ENCODE data around the gene TCF19. TPM values are rescaled to one million over a fixed set of nuclear protein-coding genes. Genes with fewer than 3 reads are reported as not detected.

Gene TCF19
- total and polyA plus RNA-seq, 2 donors (not counting 1 experiment from before 2014, with no cell fraction given) = 7.2 to 8.4 TPM

DNA sequence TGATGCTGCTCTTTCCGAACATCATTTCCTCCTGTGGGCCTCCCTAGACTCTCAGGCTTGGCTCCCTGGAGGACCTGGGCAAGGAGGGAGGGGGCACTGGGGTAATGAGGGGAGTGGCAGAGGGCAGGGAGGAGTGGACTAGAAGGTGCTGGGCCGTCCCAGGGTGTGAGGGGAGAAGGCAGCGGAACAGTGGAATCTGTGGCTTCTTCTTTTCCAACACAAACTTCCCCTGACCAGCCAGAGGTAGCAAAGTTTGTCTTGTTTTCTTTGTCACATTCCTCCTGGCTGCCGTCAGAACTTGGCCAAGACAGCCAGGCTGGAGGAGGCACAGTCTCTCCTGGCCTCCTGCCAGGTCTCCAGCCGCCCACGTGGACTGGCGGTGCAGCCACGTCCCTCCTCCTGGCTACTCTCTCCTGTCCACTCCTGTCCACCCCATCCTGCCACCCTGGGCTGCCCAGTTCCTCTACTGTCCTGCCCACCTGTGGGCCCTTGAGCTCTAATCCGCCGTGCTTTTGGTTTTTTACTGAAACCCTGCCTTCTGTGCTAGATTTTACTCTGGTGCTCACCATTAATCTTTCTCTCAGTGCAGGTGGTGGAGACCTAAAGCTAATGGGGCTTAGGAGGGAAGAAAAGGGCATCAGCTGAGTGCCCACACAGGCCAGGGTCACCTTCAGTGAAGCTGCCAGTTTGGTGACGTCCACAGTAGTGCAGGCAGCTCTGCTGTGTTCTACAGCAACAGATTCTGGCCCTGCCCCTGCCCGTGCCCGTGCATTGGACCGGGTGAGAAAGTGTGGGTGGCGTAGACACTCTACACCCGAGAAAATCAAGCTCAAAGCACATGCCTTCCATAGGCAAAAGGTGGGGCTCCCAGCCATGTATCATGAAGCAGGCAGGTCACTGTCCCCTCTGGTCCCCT lies 35.3 kb upstream of the TCF19 start:
- no peaks in the 10 kb centered on the region for H3K79me2 ChIP-seq (ENCODE audit: control insufficient read depth, insufficient read depth, low read length)
- no peaks in the 10 kb centered on the region for H3K9me3 ChIP-seq (ENCODE audit: control insufficient read depth, insufficient read depth, low read depth, low read length)
- H3K4me1 ChIP-seq (ENCODE audit: control insufficient read depth, extremely low read depth, insufficient read depth, low read length) = peaks cover 13% of the 10 kb centered on the region
- no peaks in the 10 kb centered on the region for H3K36me3 ChIP-seq (ENCODE audit: control insufficient read depth, insufficient read depth, low read length)
- peak overlapping the region; percentile 23 for H3K9ac ChIP-seq (ENCODE audit: insufficient read depth, low read length)
- peak; percentile 52 to 89 for DNase-seq (ENCODE audit: low read depth in 2 of 2)
- peak overlapping the region; percentile 44 for H3K4me2 ChIP-seq (ENCODE audit: extremely low read depth, insufficient read depth, low read length)
- TF ChIP-seq, protein P1, sequence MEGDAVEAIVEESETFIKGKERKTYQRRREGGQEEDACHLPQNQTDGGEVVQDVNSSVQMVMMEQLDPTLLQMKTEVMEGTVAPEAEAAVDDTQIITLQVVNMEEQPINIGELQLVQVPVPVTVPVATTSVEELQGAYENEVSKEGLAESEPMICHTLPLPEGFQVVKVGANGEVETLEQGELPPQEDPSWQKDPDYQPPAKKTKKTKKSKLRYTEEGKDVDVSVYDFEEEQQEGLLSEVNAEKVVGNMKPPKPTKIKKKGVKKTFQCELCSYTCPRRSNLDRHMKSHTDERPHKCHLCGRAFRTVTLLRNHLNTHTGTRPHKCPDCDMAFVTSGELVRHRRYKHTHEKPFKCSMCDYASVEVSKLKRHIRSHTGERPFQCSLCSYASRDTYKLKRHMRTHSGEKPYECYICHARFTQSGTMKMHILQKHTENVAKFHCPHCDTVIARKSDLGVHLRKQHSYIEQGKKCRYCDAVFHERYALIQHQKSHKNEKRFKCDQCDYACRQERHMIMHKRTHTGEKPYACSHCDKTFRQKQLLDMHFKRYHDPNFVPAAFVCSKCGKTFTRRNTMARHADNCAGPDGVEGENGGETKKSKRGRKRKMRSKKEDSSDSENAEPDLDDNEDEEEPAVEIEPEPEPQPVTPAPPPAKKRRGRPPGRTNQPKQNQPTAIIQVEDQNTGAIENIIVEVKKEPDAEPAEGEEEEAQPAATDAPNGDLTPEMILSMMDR (conservative IDR thresholded peaks at IDR 0.05 in 1 of 2, IDR thresholded peaks at IDR 0.05 in 1 of 2; ENCODE audit: low read depth in 1 of 2, low read length in 2 of 2) = no peak
- no peak for TF ChIP-seq EZH2 (IDR thresholded peaks at IDR 0.05; ENCODE audit: low read length, missing control alignments)
- H2AFZ ChIP-seq (ENCODE audit: low read length) = peak overlapping the region; percentile 46
- peak overlapping the region in 1 of 4 experiments; percentile 14 for H3K4me3 ChIP-seq (replicated peaks in 1 of 4; ENCODE audit: control extremely low read depth in 1 of 4, insufficient read depth in 1 of 4, low read depth in 3 of 4, low read length in 4 of 4)
- H3K27ac ChIP-seq (ENCODE audit: insufficient read depth, low read length) = peak overlapping the region; percentile 51
- no peaks in the 10 kb centered on the region for H4K20me1 ChIP-seq (ENCODE audit: control insufficient read depth, extremely low read depth, insufficient read depth, low read length)
- H3K27me3 ChIP-seq (ENCODE audit: control insufficient read depth, insufficient read depth, low read length) = peaks cover 3% of the 10 kb centered on the region

DNA sequence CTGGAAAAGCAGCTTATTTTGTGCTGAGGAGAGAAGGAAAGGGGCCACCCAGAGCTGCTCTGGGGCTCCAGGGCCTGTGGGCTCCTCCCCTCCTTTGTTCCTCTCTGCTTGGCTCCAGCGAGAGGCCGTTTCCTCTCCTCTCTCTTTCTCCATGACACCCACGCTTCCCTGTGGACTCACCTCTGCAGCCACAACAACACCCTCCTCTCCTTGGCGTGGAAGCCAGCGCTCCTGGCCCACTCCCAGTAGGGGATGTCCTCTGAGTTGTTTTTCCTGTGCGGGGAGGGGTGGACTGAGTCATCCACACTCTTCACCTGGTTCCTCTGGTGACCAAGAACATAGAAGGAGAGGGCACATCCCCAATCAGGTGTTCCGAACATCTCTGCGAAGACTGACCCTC lies 33.2 kb upstream of the TCF19 start:
- Histone ChIP-seq H3K36me3 (ENCODE audit: control insufficient read depth, insufficient read depth, low read length) (no peaks in the 10 kb centered on the region), H3K27me3 (ENCODE audit: control insufficient read depth, insufficient read depth, low read length) (peaks cover 9% of the 10 kb centered on the region), H3K9me3 (ENCODE audit: control insufficient read depth, insufficient read depth, low read depth, low read length) (no peaks in the 10 kb centered on the region), H3K9ac (ENCODE audit: insufficient read depth, low read length) (no peak overlapping the region), H3K4me2 (ENCODE audit: extremely low read depth, insufficient read depth, low read length) (no peak overlapping the region), H3K27ac (ENCODE audit: insufficient read depth, low read length) (no peak overlapping the region), H3K4me1 (ENCODE audit: control insufficient read depth, extremely low read depth, insufficient read depth, low read length) (peaks cover 13% of the 10 kb centered on the region), H3K4me3 (replicated peaks in 1 of 4; ENCODE audit: control extremely low read depth in 1 of 4, insufficient read depth in 1 of 4, low read depth in 3 of 4, low read length in 4 of 4) (no peak overlapping the region), H4K20me1 (ENCODE audit: control insufficient read depth, extremely low read depth, insufficient read depth, low read length) (no peaks in the 10 kb centered on the region), H3K79me2 (ENCODE audit: control insufficient read depth, insufficient read depth, low read length) (no peaks in the 10 kb centered on the region), H2AFZ (ENCODE audit: low read length) (no peak overlapping the region)
- TF ChIP-seq EZH2 (IDR thresholded peaks at IDR 0.05; ENCODE audit: low read length, missing control alignments) = no peak
- TF ChIP-seq, protein P1 (conservative IDR thresholded peaks at IDR 0.05 in 1 of 2, IDR thresholded peaks at IDR 0.05 in 1 of 2; ENCODE audit: low read depth in 1 of 2, low read length in 2 of 2) = no peak
- peak in 1 of 2 donors; percentile 82 for DNase-seq (ENCODE audit: low read depth in 2 of 2)

DNA sequence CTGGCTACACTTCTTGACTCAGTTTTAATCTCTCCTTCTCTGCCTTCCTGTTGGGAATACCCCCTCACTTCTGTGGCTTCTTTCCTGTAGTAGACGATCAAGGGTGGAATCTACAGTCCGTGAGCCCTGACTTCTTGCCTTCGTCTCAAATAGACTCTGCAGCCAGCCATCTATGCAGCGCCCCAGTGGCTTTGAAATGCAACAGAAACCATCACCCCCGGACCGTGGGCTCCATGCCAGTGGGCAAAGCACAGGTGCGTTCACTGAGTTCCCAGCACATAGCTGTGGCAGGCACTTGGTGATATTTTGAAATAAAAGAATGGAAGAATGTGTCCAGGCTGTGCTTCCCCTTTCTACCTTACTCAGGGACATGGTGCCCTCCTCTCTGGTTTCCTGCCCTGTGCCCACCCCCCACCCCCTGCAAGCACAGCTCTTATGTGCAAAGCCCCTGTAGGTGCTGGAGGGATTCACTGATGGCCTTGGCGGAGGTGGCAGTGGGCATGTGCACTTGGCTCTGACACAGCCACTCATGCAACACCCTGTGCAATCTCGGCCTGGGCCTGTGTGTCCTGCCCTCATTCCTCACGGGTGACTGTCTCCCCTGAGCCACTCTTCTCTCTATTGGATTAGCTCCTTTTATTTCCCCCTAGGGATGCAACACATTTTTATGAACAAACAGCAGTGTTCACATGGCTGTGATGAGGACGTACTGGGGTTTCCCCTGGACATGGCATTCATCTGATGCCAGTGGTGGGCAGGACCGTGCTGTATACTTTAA lies 32.6 kb upstream of the TCF19 start:
- Histone ChIP-seq H3K4me2 (ENCODE audit: extremely low read depth, insufficient read depth, low read length) (no peak overlapping the region), H3K9ac (ENCODE audit: insufficient read depth, low read length) (no peak overlapping the region), H3K4me1 (ENCODE audit: control insufficient read depth, extremely low read depth, insufficient read depth, low read length) (peaks cover 13% of the 10 kb centered on the region), H3K79me2 (ENCODE audit: control insufficient read depth, insufficient read depth, low read length) (no peaks in the 10 kb centered on the region), H2AFZ (ENCODE audit: low read length) (no peak overlapping the region), H3K27ac (ENCODE audit: insufficient read depth, low read length) (no peak overlapping the region), H3K36me3 (ENCODE audit: control insufficient read depth, insufficient read depth, low read length) (no peaks in the 10 kb centered on the region), H3K4me3 (replicated peaks in 1 of 4; ENCODE audit: control extremely low read depth in 1 of 4, insufficient read depth in 1 of 4, low read depth in 3 of 4, low read length in 4 of 4) (no peak overlapping the region), H4K20me1 (ENCODE audit: control insufficient read depth, extremely low read depth, insufficient read depth, low read length) (no peaks in the 10 kb centered on the region), H3K9me3 (ENCODE audit: control insufficient read depth, insufficient read depth, low read depth, low read length) (no peaks in the 10 kb centered on the region), H3K27me3 (ENCODE audit: control insufficient read depth, insufficient read depth, low read length) (peaks cover 9% of the 10 kb centered on the region)
- no peak for TF ChIP-seq EZH2 (IDR thresholded peaks at IDR 0.05; ENCODE audit: low read length, missing control alignments)
- TF ChIP-seq, protein P1 (conservative IDR thresholded peaks at IDR 0.05 in 1 of 2, IDR thresholded peaks at IDR 0.05 in 1 of 2; ENCODE audit: low read depth in 1 of 2, low read length in 2 of 2) = no peak
- DNase-seq (ENCODE audit: low read depth in 2 of 2) = peak in 1 of 2 donors; percentile 45

Data from fibroblast of lung (primary cell).